Neural cell (in vitro differentiated cells): ENCODE data around the gene STUB1.

Source experiments
- EP300 ChIP-seq: fragments of 450-650 bp; conservative IDR thresholded peaks from 2 replicates; pipeline ENCODE4 v1.6.1; 2014; ENCODE audit warnings: antibody characterized with exemption, mild to moderate bottlenecking, moderate library complexity; ENCODE audit not compliant: poor library complexity, severe bottlenecking
- TF ChIP-seq, protein P1 (sequence below): fragments of 450-650 bp; IDR thresholded peaks from 2 replicates; pipeline ENCODE4 v1.5.1; 2014; ENCODE audit warnings: antibody characterized with exemption, mild to moderate bottlenecking, moderate library complexity; ENCODE audit not compliant: poor library complexity, severe bottlenecking
- TF ChIP-seq, protein P2 (sequence below): IDR thresholded peaks from 2 replicates; pipeline ENCODE4 v1.6.1; 2012; ENCODE audit warnings: borderline replicate concordance

DNA sequence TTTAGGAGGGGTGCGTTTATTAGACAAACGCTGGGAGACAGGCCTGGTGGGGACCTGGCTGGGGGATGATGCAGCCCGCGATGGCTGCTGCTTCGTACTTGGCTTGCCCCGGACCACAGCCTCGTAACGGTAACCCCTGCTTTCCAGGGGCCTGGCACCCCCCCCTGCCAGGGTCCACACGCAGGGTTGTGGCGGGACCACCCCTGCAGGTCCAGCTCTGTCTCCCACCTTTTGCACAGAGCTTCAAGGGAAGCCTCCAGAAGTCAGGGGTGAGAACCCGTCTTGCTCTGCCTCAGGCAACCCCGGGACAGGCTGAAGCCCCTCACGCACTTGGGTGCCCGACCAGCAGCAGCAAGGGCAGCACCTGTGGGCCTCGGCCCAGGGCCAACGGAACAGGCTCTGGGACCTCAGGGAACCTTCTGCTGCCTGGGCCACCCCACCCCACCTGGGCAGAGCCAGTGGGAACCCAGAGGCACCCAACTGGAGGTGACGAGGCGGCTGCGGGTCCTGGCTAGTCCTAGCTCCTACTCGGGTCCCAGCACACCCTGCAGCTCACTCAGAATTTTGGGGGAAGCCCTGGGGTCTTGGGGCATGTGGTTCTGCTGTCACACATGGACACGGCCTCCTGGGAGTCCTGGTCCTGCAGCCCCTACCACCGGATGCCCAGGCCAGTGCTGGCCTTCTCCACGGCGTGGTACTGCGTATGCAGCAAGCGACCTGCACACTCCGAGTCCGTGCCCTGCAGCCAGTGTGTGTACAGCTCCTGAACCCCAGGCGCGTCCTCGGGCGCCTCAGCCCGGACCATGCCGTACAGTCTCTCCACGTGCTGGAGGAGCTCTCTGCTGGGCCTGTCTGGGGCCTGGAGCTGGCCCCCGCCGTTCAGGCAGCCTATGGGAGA, 49.8 kb downstream of the STUB1 start:
- no peak for TF ChIP-seq EP300
- TF ChIP-seq, protein P1, sequence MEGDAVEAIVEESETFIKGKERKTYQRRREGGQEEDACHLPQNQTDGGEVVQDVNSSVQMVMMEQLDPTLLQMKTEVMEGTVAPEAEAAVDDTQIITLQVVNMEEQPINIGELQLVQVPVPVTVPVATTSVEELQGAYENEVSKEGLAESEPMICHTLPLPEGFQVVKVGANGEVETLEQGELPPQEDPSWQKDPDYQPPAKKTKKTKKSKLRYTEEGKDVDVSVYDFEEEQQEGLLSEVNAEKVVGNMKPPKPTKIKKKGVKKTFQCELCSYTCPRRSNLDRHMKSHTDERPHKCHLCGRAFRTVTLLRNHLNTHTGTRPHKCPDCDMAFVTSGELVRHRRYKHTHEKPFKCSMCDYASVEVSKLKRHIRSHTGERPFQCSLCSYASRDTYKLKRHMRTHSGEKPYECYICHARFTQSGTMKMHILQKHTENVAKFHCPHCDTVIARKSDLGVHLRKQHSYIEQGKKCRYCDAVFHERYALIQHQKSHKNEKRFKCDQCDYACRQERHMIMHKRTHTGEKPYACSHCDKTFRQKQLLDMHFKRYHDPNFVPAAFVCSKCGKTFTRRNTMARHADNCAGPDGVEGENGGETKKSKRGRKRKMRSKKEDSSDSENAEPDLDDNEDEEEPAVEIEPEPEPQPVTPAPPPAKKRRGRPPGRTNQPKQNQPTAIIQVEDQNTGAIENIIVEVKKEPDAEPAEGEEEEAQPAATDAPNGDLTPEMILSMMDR, result no peak
- TF ChIP-seq, protein P2, sequence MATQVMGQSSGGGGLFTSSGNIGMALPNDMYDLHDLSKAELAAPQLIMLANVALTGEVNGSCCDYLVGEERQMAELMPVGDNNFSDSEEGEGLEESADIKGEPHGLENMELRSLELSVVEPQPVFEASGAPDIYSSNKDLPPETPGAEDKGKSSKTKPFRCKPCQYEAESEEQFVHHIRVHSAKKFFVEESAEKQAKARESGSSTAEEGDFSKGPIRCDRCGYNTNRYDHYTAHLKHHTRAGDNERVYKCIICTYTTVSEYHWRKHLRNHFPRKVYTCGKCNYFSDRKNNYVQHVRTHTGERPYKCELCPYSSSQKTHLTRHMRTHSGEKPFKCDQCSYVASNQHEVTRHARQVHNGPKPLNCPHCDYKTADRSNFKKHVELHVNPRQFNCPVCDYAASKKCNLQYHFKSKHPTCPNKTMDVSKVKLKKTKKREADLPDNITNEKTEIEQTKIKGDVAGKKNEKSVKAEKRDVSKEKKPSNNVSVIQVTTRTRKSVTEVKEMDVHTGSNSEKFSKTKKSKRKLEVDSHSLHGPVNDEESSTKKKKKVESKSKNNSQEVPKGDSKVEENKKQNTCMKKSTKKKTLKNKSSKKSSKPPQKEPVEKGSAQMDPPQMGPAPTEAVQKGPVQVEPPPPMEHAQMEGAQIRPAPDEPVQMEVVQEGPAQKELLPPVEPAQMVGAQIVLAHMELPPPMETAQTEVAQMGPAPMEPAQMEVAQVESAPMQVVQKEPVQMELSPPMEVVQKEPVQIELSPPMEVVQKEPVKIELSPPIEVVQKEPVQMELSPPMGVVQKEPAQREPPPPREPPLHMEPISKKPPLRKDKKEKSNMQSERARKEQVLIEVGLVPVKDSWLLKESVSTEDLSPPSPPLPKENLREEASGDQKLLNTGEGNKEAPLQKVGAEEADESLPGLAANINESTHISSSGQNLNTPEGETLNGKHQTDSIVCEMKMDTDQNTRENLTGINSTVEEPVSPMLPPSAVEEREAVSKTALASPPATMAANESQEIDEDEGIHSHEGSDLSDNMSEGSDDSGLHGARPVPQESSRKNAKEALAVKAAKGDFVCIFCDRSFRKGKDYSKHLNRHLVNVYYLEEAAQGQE, result no peak
